HUDEP-2 (cell line): Measurements from ENCODE around the gene EPHA2.

Source experiments
- DNase-seq, 76 experiments: peaks; one replicate each; lab custom pipeline; 2025; ENCODE audit not compliant: unreplicated experiment in 76 of 76; lab: John Stamatoyannopoulos, UW

Gene EPHA2

GRCh38 chr1:16139473-16139962 is 16.4 kb downstream of the EPHA2 start:
- DNase-seq, result no peak

- DNase-seq, result no peak
These were observed 17.1 kb downstream of the EPHA2 start for GRCh38 chr1:16138772-16139221.

DNA sequence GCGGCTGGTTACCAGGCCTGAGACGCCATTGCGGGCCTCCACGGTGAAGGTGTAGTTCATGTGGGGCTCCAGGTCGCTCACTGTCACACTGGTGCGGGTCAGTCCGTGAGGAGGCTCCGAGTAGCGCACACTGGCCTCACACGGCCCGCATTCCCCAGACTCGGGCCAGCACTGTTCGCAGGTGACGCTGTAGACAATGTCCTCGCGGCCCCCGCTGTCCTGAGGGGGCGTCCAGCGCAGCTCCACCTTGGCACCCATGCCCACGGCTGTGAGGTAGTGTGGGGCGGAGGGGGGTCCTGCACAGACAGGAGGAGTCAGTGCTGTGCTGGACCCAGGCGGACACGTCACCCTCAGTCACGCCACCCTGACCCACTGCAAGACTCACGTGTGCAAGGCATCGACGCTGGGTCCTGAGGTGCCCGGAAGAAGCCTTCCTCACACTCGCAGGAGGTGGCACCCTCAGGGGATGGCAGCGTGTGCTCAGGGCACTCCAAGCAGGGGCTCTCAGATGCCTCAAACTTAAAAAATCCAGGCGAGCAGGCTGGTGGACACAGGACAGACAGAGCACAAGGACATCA is 17.9 kb downstream of the EPHA2 start:
- no peak for DNase-seq

- DNase-seq, result no peak
These were observed 20.4 kb downstream of the EPHA2 start for GRCh38 chr1:16135501-16135900.

DNA sequence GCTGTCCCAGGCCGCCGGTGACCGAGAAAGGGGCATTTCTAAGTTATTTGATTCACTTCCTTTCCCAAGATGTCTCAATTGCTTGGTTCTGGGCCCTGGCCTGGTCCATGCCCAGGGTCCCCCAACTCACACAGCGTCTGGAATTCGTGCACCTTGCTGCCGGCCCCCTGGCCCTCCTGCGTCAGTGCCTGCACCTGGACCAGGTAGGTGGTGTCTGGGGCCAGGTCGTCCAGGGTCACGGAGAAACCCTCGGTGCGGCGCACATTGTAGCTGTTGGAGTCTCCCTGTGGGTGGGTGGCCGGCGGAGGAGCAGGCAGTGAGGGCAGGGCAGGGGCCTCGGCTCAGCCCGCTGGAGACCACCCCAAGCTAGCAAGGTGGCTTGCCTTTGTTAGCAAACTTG is 21.0 kb downstream of the EPHA2 start:
- DNase-seq, result no peak

- no peak for DNase-seq
These were observed 21.6 kb downstream of the EPHA2 start for GRCh38 chr1:16134066-16134801.

DNA sequence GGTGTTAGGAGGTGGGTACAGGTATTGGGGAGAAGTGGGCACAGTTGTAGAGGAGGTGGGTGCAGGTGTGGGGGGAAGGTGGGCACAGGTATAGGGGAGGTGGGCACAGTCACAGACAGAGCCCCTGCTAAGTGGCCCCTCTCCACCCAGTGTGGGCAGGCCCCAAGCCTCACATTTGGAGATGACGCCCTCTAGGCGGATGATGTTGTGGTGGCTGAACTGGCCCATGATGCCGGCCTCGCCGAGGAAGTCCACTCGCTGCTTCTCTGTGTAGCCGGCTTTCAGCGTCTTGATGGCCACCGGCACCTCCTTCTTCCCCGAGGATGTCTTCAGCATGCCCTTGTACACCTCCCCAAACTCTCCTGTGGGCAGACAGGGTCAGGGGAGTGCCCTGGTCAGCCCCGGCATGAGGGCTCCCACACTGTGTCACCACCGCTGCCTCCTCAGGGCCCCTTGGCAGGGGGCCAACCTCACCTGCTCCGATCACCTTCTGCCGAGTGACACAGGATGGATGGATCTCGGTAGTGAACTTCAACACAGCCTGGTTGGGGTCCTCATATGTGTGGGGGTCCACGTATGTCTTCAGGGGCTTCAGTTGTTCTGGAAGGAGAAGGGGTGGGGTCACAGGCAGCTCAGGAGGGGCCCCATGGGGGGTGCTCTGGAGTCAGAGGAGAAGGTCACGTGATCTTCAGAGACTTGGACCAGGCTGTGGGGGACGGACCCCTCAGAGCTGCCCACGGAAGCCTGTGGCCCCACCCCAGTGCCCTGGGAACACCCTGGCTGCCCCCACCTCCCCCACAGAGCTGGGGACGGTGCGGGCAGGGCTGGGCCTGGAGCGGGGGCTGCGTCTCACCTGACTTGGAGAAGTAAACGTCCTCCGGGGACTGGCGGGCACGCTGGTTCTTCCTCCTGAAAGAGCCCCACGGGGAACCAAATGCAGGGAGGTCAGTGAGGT is 22.6 kb downstream of the EPHA2 start:
- DNase-seq, result no peak

DNA sequence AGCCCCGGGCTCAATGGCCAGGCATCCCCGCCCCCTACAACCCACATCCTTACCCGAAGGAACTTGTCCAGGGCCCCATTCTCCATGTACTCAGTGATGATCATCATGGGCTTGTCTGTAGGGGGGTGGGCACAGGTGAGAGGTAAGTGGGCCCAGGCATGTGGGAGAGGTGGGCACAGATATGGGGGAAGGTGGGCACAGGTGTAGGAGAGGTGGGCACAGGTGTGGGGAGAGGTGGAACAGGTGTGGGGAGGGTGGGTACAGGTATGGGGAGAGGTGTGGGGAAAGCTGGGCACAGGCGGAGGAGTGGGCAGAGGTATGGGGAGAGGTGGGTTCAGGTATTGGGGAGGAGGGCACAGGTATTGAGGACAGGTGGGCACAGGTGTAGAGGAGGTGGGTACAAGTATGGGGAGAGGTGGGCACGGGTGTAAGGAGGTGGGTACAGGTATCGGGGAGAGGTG is 23.5 kb downstream of the EPHA2 start:
- no peak for DNase-seq

- no peak for DNase-seq
These were observed 24.1 kb downstream of the EPHA2 start for GRCh38 chr1:16131636-16132324.

DNA sequence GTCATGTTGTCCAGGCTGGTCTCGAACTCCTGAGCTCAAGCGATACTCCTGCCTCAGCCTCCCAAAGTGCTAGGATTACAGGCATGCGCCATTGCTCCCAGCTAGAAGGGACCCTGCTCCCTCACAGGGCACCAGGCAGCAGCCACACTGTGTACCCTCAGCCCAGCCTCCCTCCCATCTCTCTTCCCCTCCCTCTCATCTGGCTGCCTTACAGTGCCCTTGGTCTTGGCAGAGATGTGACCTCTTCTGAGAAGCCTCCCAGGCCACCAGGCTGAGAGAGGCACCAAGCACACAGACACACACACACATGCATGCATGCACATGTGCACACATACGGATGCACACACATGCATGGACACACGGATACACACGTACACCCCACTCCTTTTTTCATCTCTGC is 25.0 kb downstream of the EPHA2 start:
- DNase-seq, result no peak

DNA sequence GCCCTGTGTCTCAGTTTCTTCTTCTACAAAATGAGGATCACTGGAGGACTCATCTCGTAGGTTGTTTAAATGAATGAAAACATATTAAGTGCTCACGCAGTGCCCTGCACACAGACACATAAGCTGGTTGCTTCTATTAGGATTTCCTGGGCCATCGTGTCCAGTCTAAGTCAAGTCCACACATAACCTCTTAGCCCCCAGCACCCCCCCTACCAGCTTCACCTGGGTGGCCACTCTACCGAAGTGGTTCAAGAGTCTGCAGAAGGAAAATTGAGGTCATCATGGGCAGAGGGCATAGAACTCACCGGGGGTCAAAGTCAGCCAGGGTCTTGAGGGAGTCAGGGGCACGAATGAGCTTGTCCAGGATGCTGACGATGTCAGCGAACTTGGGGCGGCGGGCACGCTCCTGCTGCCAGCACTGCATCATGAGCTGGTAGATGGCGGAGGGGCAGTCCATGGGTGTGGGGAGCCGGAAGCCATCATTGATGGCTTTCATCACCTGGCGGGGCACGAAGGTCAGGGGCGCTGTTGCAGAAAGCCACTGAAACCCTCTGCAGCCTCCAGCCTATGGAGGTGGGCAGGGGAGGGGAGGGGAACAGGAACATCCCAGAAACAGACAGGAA is 25.8 kb downstream of the EPHA2 start:
- DNase-seq, result no peak

GRCh38 chr1:16129316-16129715 is 26.6 kb downstream of the EPHA2 start:
- no peak for DNase-seq

DNA sequence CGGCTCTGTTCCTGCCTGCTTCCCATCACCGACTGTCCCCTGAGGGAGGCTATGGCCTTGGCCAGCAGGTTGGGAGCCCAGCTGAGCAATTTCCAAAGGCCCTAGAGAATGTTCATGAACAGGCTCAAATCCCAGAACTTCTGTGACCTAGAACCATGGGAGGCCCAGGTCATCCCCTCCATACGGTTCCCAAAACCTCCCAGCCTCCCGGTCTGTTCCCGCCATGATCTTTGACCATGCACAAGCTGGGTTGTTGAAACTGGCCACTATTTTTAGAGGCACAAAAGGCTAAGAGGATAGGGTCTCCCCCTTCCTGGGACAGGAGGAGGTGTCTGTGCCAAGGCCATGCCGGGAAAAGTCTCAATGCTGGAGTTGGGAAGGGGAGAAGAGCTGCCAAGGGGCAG is 27.5 kb downstream of the EPHA2 start:
- no peak for DNase-seq

DNA sequence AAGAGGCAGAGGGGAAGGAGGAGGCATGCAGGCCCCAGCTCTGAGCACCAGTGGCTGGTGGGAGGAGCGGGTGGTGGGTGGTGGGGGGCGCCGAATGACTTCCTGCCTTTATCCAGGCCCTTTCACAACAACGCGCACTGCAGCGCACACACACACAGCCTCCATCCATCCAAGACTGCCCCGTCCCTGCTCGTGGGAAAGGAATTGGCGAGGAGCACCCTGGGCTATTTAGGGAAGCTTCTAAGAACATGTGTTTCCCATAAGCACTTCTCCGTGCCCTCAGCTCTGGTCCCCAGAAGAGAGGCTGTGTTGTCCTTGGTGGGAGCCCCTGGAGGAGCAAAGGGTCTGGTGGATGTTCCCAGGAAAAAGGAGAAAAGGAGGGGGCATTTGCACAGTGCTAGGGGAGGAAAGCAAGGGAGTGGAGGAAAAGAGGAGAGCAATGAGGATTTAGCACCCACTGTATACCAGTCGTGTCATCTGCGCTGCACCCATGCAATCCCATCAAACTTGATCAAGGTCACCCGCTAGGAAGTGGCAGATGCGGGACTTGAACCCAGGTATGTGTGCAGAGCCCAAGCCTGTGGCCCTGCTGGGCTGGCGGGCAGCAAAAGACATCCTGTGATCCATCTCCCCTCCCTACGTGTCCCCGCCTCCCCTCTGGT is 28.1 kb downstream of the EPHA2 start:
- DNase-seq, result no peak

DNA sequence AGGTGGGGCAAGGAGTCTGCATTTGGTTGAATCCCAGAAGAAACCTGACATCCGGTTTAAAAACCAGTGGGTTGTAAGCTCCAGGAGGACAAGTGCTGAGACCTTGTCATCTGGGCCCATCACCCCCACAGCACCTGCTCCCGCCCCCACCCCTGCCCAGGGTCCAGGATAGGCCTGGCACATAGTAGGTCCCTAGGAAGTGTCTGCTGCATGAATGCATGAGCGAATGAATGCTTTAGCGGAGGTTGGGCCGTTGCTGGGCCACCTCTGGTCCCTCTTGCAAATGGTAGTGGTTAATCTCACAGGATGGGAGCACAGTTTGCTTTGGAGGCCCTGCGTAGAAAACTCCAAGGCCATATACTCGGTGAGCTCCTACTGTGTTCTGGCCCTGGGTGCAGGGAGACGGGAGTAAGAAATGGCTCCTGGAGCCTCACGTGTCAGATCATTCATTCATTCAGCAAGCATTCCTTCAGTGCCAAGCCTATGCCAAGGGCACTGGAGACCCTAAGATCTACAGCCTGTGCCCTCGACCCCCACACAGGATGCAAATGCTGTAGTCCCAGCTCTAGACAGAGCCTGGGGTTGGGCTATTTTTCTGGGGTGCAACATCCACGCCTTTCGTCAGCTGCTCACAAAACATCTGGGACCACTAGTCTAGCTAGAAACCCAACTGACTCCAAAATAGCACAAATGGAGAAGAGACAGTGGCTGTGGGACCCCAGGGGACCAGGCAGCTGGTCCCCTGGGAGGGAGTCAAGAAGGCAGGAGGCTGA is 28.9 kb downstream of the EPHA2 start:
- DNase-seq, result no peak

- DNase-seq, result no peak
These were observed 29.7 kb downstream of the EPHA2 start for GRCh38 chr1:16126160-16126559.

DNA sequence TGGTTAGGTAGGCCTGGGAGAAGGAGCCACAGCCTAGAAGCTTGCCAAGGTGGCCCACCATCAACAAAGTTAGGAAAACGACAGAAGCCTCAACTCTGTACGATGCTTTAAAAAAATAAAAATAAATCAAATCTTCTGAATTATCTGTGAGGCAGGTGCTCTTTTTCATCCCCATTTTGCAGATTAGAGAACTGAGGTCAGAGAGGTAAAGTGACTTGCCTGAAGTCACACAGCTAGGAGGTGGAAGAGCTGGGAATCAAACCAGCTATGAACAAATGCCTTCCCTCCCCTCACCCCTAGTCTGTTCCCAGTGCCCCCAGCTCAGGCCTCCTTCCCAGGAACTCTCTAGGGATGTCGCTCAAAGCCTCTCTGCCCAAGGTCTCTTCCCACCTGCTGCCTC is 30.4 kb downstream of the EPHA2 start:
- no peak for DNase-seq

- no peak for DNase-seq
These were observed 30.8 kb downstream of the EPHA2 start for GRCh38 chr1:16125088-16125470.
